ENCODE measurements around the gene TAX1BP3. TPM values are rescaled to one million over a fixed set of nuclear protein-coding genes. Genes with fewer than 3 reads are reported as not detected.

TAX1BP3 gene
- total and polyA plus RNA-seq, 2 of the 4 experiments (the other 2 are of a cell fraction), result 146 to 176 TPM

DNA sequence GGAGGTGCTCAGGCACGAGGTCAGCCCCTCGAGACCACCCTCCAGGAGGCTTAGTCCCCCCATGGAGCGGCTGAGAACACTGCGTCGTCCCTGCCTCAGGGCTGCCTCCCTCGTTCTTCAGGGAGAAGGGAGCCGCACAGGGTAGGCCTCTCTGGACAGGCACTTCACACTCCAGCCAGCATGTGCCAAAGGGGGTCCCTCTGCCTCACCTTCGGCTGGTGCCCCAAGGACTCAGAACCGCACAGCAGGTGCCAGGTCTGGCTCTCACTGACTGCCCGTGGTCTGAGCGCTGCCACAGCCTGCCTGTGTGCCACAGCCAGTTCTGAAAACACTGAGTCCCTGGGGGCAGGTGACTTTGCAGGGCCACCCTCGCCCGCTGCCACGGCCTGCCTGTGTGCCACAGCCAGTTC lies 20.5 kb upstream of the TAX1BP3 start:
- TF ChIP-seq, protein P1, sequence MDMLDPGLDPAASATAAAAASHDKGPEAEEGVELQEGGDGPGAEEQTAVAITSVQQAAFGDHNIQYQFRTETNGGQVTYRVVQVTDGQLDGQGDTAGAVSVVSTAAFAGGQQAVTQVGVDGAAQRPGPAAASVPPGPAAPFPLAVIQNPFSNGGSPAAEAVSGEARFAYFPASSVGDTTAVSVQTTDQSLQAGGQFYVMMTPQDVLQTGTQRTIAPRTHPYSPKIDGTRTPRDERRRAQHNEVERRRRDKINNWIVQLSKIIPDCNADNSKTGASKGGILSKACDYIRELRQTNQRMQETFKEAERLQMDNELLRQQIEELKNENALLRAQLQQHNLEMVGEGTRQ (IDR thresholded peaks at IDR 0.05; ENCODE audit: low read depth, low read length), result no peak
- no peak for TF ChIP-seq CEBPB (IDR thresholded peaks at IDR 0.05; ENCODE audit: low read depth, low read length)
- no peak for TF ChIP-seq MAFK (IDR thresholded peaks at IDR 0.05; ENCODE audit: low read depth, low read length)
- TF ChIP-seq RAD21 (IDR thresholded peaks at IDR 0.05; ENCODE audit: low read length), result no peak
- TF ChIP-seq BHLHE40 (IDR thresholded peaks at IDR 0.05; ENCODE audit: low read depth, low read length), result no peak
- no peak for TF ChIP-seq CHD1 (IDR thresholded peaks at IDR 0.05; ENCODE audit: low read depth, low read length)
- TF ChIP-seq SMC3 (IDR thresholded peaks at IDR 0.05; ENCODE audit: low read depth, low read length), result no peak
- TF ChIP-seq, protein P2, sequence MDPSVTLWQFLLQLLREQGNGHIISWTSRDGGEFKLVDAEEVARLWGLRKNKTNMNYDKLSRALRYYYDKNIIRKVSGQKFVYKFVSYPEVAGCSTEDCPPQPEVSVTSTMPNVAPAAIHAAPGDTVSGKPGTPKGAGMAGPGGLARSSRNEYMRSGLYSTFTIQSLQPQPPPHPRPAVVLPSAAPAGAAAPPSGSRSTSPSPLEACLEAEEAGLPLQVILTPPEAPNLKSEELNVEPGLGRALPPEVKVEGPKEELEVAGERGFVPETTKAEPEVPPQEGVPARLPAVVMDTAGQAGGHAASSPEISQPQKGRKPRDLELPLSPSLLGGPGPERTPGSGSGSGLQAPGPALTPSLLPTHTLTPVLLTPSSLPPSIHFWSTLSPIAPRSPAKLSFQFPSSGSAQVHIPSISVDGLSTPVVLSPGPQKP (IDR thresholded peaks at IDR 0.05; ENCODE audit: borderline replicate concordance, low read depth, low read length), result no peak
- no peak for TF ChIP-seq RFX5 (IDR thresholded peaks at IDR 0.05; ENCODE audit: low read depth, low read length)
- TF ChIP-seq MXI1 (IDR thresholded peaks at IDR 0.05; ENCODE audit: borderline replicate concordance, low read depth, low read length), result no peak
- no peak for TF ChIP-seq NFE2L2 (IDR thresholded peaks at IDR 0.05; ENCODE audit: low read depth, low read length)
- TF ChIP-seq, protein P3, sequence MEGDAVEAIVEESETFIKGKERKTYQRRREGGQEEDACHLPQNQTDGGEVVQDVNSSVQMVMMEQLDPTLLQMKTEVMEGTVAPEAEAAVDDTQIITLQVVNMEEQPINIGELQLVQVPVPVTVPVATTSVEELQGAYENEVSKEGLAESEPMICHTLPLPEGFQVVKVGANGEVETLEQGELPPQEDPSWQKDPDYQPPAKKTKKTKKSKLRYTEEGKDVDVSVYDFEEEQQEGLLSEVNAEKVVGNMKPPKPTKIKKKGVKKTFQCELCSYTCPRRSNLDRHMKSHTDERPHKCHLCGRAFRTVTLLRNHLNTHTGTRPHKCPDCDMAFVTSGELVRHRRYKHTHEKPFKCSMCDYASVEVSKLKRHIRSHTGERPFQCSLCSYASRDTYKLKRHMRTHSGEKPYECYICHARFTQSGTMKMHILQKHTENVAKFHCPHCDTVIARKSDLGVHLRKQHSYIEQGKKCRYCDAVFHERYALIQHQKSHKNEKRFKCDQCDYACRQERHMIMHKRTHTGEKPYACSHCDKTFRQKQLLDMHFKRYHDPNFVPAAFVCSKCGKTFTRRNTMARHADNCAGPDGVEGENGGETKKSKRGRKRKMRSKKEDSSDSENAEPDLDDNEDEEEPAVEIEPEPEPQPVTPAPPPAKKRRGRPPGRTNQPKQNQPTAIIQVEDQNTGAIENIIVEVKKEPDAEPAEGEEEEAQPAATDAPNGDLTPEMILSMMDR (conservative IDR thresholded peaks at IDR 0.05; ENCODE audit: low read depth, low read length), result no peak
- TF ChIP-seq POLR2A (IDR thresholded peaks at IDR 0.05; ENCODE audit: low read depth, low read length), result no peak
- no peak for TF ChIP-seq RCOR1 (IDR thresholded peaks at IDR 0.05; ENCODE audit: insufficient replicate concordance, low read length)
- no peak for TF ChIP-seq FOS (IDR thresholded peaks at IDR 0.05; ENCODE audit: low read depth, low read length)
- TF ChIP-seq MAZ (IDR thresholded peaks at IDR 0.05; ENCODE audit: borderline replicate concordance, low read depth, low read length), result no peak
- Histone ChIP-seq H3K18ac (ENCODE audit: low read depth, low read length) (no peak overlapping the region), H3K79me1 (ENCODE audit: low read depth in 1 of 2, low read length in 2 of 2) (no peaks in the 10 kb centered on the region), H3K27ac (ENCODE audit: insufficient read depth, low read length) (no peak overlapping the region), H4K91ac (ENCODE audit: insufficient read depth, low read depth, low read length) (no peak overlapping the region), H3K9ac (ENCODE audit: low read depth, low read length) (no peak overlapping the region), H3K9me3 (ENCODE audit: control insufficient read depth, insufficient read depth, low read length) (no peaks in the 10 kb centered on the region), H3K4me3 (ENCODE audit: insufficient read depth, low read depth, low read length) (no peak overlapping the region), H2BK15ac (ENCODE audit: low read depth, low read length) (no peak overlapping the region), H3K14ac (replicated peaks; ENCODE audit: low read depth, low read length) (no peak overlapping the region), H3K56ac (ENCODE audit: extremely low read depth, insufficient read depth, low read length) (no peak overlapping the region), H4K20me1 (ENCODE audit: insufficient read depth, low read length) (no peaks in the 10 kb centered on the region), H2BK5ac (ENCODE audit: low read depth, low read length, poor library complexity, severe bottlenecking) (no peak overlapping the region), H3K4me1 (ENCODE audit: control insufficient read depth, insufficient read depth, low read length) (no peaks in the 10 kb centered on the region), H2BK20ac (ENCODE audit: low read depth, low read length) (no peak overlapping the region), H3K27me3 (ENCODE audit: control insufficient read depth, insufficient read depth, low read length) (peaks cover 9% of the 10 kb centered on the region), H3K23ac (ENCODE audit: low read depth, low read length) (no peak overlapping the region), H2AFZ (replicated peaks; ENCODE audit: low read length, poor library complexity) (no peak overlapping the region), H2AK9ac (replicated peaks; ENCODE audit: low read depth, low read length, poor library complexity) (no peak overlapping the region), H3K36me3 (ENCODE audit: control insufficient read depth, insufficient read depth, low read length) (no peaks in the 10 kb centered on the region), H3K4me2 (ENCODE audit: low read depth, low read length) (no peak overlapping the region), H3K9me1 (ENCODE audit: insufficient read depth, low read length) (no peaks in the 10 kb centered on the region), H3K4ac (ENCODE audit: low read depth, low read length) (no peak overlapping the region), H4K8ac (ENCODE audit: low read depth in 2 of 2, low read length in 2 of 2) (no peak overlapping the region), H2AK5ac (ENCODE audit: low read depth, low read length) (no peak overlapping the region), H4K5ac (ENCODE audit: low read depth, low read length) (no peak overlapping the region), H2BK120ac (ENCODE audit: low read depth, low read length) (no peak overlapping the region)
- in situ Hi-C loops (cut with MboI; ENCODE audit: low sequenced_read_pairs) (no loop called here), dilution Hi-C loops (cut with HindIII; ENCODE audit: low sequenced_read_pairs, unreplicated experiment) (no loop called here), intact Hi-C loops (cut with micrococcal nuclease) (no loop called here)
- WGBS, 2 experiments (ENCODE audit: extremely low coverage in 2 of 2, insufficient read length in 1 of 2), result 77% methylated on average over 5 of the region's 14 CpGs; no CpG with 5 or more reads in 1 of the 2 experiments
- ChIA-PET POLR2A (ENCODE audit: unreplicated experiment) (no interaction called here), CTCF (no interaction called here)
- BruUV-seq (replicated peaks), result no TSS peak
- ATAC-seq (ENCODE audit: low read depth), result no peak
- no peak for DNase-seq

Data from IMR-90 (cell line).